ENCODE data around the gene SYNPO2. TPM values are rescaled to one million over a fixed set of nuclear protein-coding genes. Genes with fewer than 3 reads are reported as not detected.

Gene SYNPO2
- total and polyA plus RNA-seq, 10 donors, result 3.6 to 72.1 (median 29.0) TPM

DNA sequence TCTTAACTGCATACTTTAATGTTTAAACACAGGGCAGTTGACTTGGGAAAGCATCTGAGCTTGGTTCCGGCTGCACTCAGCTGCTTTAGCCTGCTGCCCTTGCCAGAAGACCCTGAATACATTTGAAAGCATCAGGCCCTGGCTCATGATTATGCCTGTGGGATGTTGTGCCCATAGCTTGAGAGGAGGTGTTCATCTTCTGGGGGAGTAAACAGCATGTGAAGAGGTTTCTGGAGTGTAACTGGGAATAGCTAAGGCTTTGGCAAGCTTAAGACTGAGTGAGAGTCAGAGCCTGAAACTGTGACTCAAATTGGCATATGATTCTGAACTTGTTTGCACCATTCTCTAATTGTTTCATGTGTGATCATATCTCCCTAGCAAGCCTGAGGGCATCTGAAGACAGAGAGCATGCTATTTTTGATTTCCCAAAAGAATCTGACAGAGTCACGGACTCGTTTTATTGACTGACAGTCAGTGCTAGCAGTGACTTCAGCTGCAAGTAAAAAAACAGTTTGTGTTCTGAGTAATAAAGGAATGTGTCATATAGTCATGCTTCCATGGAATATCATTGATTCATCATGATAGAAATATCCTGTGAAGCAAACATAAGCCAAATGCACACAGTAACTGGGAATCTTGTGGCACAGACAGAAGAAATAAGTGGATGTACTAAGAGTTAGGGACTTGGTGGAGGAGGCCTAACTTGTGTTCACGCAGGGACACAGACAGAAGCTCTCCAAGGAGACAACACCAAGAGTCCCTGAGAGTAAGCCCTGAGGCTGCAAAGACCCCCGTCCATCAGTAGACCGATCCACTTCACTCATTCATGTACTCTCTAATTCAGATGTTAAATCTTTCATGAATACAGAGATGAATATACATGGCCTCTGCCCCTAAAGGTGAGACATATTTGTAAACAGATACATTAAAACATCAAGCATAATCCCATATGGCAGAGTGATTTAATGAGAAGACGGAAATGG, 100.7 kb downstream of the SYNPO2 start:
- peak overlapping the region in 4 of 8 donors; percentile 0 to 35 (median 25) for H3K27ac ChIP-seq
- 83 to 89% (median 86%) methylated on average over 7 of the region's 7 CpGs for WGBS, 5 donors

DNA sequence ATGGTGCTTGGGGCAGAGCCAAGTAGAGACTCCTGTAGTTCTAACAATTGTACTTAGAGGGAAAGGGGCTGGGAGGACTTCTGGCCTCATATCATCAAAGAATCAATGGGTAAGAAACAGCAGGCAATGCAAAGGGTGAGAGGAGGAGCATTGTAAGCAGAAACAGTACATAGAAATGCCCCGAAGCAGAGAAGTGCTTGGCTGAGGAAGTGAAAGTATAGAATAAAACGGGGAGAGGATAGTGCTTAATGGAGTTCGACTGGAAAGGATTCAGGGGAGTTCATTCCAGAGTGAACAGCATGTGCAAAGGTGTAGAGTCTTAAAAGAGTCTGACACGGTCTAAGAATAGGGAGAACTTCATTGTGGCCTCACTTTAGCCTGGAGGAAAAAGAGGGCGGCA, 103.0 kb downstream of the SYNPO2 start:
- H3K9me3 ChIP-seq, result no peaks in the 10 kb centered on the region
- intact Hi-C loops (cut with DNase I; ENCODE audit: low total_unique reads), result no loop called here
- no peak overlapping the region for H3K4me3 ChIP-seq
- peaks cover 0 to 9% (median 1%) of the 10 kb centered on the region in 6 donors for H3K4me1 ChIP-seq
- no peak for TF ChIP-seq POLR2A (IDR thresholded peaks at IDR 0.05)
- TF ChIP-seq, protein P1, sequence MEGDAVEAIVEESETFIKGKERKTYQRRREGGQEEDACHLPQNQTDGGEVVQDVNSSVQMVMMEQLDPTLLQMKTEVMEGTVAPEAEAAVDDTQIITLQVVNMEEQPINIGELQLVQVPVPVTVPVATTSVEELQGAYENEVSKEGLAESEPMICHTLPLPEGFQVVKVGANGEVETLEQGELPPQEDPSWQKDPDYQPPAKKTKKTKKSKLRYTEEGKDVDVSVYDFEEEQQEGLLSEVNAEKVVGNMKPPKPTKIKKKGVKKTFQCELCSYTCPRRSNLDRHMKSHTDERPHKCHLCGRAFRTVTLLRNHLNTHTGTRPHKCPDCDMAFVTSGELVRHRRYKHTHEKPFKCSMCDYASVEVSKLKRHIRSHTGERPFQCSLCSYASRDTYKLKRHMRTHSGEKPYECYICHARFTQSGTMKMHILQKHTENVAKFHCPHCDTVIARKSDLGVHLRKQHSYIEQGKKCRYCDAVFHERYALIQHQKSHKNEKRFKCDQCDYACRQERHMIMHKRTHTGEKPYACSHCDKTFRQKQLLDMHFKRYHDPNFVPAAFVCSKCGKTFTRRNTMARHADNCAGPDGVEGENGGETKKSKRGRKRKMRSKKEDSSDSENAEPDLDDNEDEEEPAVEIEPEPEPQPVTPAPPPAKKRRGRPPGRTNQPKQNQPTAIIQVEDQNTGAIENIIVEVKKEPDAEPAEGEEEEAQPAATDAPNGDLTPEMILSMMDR (IDR thresholded peaks at IDR 0.05 in 8 of 11, conservative IDR thresholded peaks at IDR 0.05 in 3 of 11), result no peak
- TF ChIP-seq POLR2AphosphoS5 (IDR thresholded peaks at IDR 0.05), result no peak
- H3K36me3 ChIP-seq, result no peaks in the 10 kb centered on the region
- no peak overlapping the region for H3K27ac ChIP-seq
- no peaks in the 10 kb centered on the region for H3K27me3 ChIP-seq (replicated peaks in 1 of 7)
- DNase-seq, result no peak
- WGBS, 5 donors, result 60 to 72% (median 69%) methylated on average over 5 of the region's 5 CpGs

More for the DNA sequence above, 100.7 kb downstream of the SYNPO2 start:
- H3K36me3 ChIP-seq, result no peaks in the 10 kb centered on the region
- TF ChIP-seq POLR2A (IDR thresholded peaks at IDR 0.05) (no peak), POLR2AphosphoS5 (IDR thresholded peaks at IDR 0.05) (no peak)
- TF ChIP-seq, protein P1 (IDR thresholded peaks at IDR 0.05 in 8 of 11, conservative IDR thresholded peaks at IDR 0.05 in 3 of 11), result no peak
- H3K4me3 ChIP-seq, result no peak overlapping the region
- H3K27me3 ChIP-seq (replicated peaks in 1 of 7), result no peaks in the 10 kb centered on the region
- peaks cover 0 to 9% (median 1%) of the 10 kb centered on the region in 6 donors for H3K4me1 ChIP-seq
- intact Hi-C loops (cut with DNase I; ENCODE audit: low total_unique reads), result loop anchor here (10.0 kb wide), 2 partner anchors 295 to 1055 kb away; no protein-coding TSS in a partner anchor
- no peaks in the 10 kb centered on the region for H3K9me3 ChIP-seq
- DNase-seq, result no peak

GRCh38 chr4:118992149-118992548, 103.5 kb downstream of the SYNPO2 start:
- intact Hi-C loops (cut with DNase I; ENCODE audit: low total_unique reads), result no loop called here
- H3K36me3 ChIP-seq, result no peaks in the 10 kb centered on the region
- DNase-seq, result no peak
- H3K27ac ChIP-seq, result no peak overlapping the region
- TF ChIP-seq POLR2A (IDR thresholded peaks at IDR 0.05), result no peak
- no peak for TF ChIP-seq POLR2AphosphoS5 (IDR thresholded peaks at IDR 0.05)
- H3K9me3 ChIP-seq, result no peaks in the 10 kb centered on the region
- H3K4me3 ChIP-seq, result no peak overlapping the region
- no peaks in the 10 kb centered on the region for H3K27me3 ChIP-seq (replicated peaks in 1 of 7)
- peaks cover 0 to 9% (median 1%) of the 10 kb centered on the region in 6 donors for H3K4me1 ChIP-seq
- 82 to 93% (median 92%) methylated on average over 1 of the region's 1 CpG for WGBS, 5 donors

- Histone ChIP-seq H3K4me3 (no peak overlapping the region), H3K27ac (no peak overlapping the region), H3K9me3 (no peaks in the 10 kb centered on the region), H3K27me3 (replicated peaks in 1 of 7) (no peaks in the 10 kb centered on the region), H3K4me1 (peaks cover 0 to 9% (median 1%) of the 10 kb centered on the region in 6 donors), H3K36me3 (no peaks in the 10 kb centered on the region)
- 88 to 97% (median 92%) methylated on average over 2 of the region's 2 CpGs for WGBS, 5 donors
- TF ChIP-seq POLR2A (IDR thresholded peaks at IDR 0.05) (no peak), POLR2AphosphoS5 (IDR thresholded peaks at IDR 0.05) (no peak)
- TF ChIP-seq, protein P1 (IDR thresholded peaks at IDR 0.05 in 8 of 11, conservative IDR thresholded peaks at IDR 0.05 in 3 of 11), result no peak
- DNase-seq, result no peak
- intact Hi-C loops (cut with DNase I; ENCODE audit: low total_unique reads), result no loop called here
Observed at GRCh38 chr4:118993333-118993732, 104.7 kb downstream of the SYNPO2 start.
